OCI-LY7 (cell line): ENCODE measurements around the gene ENOX2.

Experiments used
- EZH2phosphoT487 ChIP-seq: fragments of 200-600 bp; sonication (generic); IDR thresholded peaks from 2 replicates; pipeline ENCODE4 v1.6.1; 2018; ENCODE audit warnings: low read depth, borderline replicate concordance, mild to moderate bottlenecking, mixed run types, antibody characterized with exemption, low read length, moderate library complexity, mixed read lengths
- TF ChIP-seq, protein P1 (sequence below): fragments of 200-600 bp; sonication (generic); conservative IDR thresholded peaks from 2 replicates; pipeline ENCODE4 v1.5.1; 2014; ENCODE audit warnings: mild to moderate bottlenecking, antibody characterized with exemption, low read length, moderate library complexity, mixed read lengths

DNA sequence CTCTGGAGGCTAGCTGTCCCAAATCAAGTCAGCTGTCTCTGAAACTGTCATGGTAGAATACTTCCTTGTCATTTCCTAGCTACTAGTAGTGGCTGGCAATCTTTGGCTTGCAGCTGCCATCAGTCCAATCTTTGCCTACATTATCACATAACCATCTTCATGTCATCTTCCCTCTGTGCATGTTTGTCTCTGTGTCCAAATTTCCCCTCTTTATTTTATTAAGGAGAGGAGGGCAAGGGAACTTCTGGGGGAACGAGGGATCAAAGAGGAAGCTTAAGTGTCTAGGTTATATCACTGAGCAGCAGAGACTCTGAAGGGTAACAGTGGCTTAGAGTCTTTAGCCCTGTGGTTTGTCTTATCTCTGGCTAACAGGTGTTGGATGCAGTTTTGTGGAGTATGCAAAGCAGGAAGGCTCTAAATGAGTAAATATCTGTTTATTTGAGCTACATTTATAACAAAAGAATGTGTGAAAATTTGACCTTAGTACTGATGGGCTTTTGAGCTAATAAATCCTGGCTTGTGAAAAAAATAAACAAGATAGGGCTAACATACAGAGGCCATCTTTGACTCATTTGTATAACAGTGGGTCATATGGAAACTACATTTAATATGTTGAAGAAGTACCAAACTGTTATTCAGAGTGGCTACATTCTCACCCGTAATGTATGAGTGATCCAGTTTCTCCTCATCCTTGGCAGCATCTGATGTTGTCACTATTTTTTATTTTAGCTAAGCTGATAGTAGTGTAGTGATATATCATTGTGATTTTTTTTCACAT lies 49.4 kb upstream of the ENOX2 start:
- TF ChIP-seq, protein P1, sequence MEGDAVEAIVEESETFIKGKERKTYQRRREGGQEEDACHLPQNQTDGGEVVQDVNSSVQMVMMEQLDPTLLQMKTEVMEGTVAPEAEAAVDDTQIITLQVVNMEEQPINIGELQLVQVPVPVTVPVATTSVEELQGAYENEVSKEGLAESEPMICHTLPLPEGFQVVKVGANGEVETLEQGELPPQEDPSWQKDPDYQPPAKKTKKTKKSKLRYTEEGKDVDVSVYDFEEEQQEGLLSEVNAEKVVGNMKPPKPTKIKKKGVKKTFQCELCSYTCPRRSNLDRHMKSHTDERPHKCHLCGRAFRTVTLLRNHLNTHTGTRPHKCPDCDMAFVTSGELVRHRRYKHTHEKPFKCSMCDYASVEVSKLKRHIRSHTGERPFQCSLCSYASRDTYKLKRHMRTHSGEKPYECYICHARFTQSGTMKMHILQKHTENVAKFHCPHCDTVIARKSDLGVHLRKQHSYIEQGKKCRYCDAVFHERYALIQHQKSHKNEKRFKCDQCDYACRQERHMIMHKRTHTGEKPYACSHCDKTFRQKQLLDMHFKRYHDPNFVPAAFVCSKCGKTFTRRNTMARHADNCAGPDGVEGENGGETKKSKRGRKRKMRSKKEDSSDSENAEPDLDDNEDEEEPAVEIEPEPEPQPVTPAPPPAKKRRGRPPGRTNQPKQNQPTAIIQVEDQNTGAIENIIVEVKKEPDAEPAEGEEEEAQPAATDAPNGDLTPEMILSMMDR = no peak
- no peak for TF ChIP-seq EZH2phosphoT487
